ENCODE measurements around the gene CNTNAP2.

CNTNAP2 gene

GRCh38 chr7:146417176-146417575, 300.6 kb downstream of the CNTNAP2 start:
- DNase-seq (ENCODE audit: low read depth in 2 of 2) = no peak

DNA sequence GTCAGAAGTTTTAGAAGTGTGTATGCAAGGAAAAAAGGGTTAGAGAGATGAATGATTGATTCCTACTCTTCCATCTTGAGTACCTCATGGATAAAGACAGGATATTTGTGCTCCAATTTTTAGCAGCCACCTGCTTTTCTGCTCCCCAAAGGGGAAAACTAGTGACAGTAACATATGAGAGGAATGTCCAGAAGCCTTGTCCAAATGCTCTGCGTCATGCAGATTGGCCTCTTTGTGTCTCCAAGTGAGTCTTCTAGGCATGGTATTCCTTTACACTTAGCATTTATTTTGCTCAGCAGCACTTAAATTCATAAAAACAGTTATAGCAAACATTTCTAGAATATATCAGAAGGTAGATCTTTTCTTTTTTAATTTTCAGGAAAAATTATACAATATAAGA, 306.8 kb downstream of the CNTNAP2 start:
- DNase-seq (ENCODE audit: low read depth in 2 of 2) = no peak

DNA sequence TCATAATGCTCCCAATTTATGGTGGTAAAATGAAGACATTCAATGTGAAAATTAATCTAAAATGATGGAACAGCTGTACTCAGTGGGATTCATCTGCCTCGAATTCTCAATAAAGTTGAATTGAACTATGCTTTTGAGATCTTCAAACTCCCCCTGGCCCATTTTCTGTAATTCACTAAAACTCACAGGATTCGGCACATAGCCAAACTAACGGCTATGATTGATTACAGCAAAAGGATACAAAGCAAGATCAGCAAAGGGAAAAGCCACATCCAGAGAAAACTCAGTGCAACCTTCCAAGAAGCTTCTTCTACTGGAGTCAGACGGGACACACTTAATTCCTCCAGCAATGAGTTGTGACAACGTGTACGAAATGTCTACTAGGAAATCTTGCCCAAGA, 307.5 kb downstream of the CNTNAP2 start:
- no peak for DNase-seq (ENCODE audit: low read depth in 2 of 2)

- no peak for DNase-seq (ENCODE audit: low read depth in 2 of 2)
These were observed 316.9 kb downstream of the CNTNAP2 start for GRCh38 chr7:146433501-146433900.

- no peak for DNase-seq (ENCODE audit: low read depth in 2 of 2)
These were observed 326.5 kb downstream of the CNTNAP2 start for GRCh38 chr7:146443102-146443501.

- no peak for DNase-seq (ENCODE audit: low read depth in 2 of 2)
These were observed 333.0 kb downstream of the CNTNAP2 start for GRCh38 chr7:146449625-146450024.

DNA sequence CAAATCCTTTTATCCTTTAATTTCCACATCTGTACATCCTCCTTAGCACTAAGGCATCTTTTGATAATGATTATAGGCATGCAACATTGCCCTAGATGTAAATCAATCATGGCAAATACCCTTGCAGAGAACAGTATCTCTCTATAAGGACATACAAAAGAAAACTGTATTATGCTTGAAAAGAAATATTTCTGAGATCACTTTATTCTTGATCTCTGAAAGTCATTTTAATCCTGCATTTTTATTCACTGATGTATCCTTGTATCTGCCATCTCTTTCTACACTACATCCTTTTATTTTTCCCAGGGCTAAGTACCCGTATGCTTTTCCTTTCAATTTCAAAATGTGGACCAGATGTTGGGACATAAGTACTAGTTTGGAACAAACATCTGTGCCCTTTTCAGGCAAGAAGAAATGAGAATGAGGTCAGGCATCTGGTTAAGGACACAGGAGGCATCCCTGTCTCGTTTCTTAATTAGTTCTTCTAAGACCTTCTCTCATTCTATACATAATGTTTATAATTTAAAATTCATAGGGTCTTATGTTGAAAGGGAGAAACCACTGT, 338.6 kb downstream of the CNTNAP2 start:
- no peak for DNase-seq (ENCODE audit: low read depth in 2 of 2)

DNA sequence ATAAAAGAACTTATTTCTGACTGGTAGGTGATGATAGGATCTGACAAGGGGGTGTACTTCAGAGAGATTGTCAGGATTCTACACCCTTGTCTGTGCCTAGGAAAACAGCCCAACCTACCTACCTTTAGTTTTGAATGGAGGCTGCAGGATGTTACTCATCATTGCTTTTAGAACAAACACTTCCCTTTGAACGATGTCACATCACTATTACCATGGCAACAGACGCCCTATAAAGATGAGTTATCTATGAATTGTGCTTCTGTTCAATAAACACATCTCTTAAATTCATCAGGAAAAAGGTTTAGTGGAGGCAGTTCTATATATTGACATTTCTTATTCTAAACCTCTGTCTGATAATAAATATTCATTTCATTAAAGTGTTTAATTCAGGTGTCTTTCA, 362.4 kb downstream of the CNTNAP2 start:
- DNase-seq (ENCODE audit: low read depth in 2 of 2) = no peak

- no peak for DNase-seq (ENCODE audit: low read depth in 2 of 2)
These were observed 369.9 kb downstream of the CNTNAP2 start for GRCh38 chr7:146486519-146486918.

GRCh38 chr7:146492017-146492416, 375.4 kb downstream of the CNTNAP2 start:
- no peak for DNase-seq (ENCODE audit: low read depth in 2 of 2)

DNA sequence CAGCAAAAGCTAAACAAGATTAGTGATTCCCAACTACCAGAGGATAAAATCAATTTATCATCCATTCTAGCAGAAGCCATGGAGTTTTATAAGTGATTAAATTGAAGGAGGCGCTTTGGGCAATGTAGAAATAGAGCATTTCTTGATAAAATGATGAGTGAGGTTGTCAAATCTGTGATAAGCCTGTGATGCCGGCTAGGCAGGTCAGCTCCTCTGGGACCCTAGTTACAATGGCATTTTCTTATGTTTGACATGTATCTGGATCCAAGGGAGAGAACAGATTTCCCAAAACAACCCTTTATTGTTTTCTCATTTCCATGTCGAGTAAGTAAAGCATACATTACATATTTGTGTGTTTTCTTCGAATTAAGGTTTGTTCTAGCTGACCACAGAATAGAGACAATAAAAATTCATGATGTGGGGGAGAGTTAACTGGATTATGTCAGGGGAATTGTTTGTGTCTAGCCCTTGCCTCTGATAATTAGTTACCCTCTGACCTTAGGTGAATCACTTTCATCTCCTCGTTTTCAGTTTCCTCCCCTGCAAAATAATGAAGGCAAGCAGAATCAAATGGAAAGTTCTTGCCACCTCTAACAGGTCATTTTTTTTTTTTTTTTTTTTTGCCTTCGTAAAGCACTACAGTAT, 378.5 kb downstream of the CNTNAP2 start:
- DNase-seq (ENCODE audit: low read depth in 2 of 2) = no peak

DNA sequence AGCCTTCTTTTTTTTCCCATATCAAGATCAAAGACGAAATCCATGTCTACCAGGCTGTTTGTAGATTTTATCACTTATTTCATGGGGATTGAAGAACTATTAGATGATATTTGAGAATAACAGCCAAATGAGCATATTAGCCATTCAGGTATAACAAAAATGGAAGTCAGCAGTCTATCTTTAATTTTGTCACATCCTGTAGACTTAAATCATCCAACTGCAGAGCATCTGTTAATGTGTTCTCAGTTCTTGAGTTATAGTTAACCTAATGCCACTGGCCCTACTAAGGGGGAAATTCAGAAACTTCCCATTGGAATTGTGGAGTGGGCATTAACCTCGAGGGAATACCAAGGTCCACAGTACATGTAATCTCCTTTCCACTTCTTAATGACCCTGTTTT, 380.1 kb downstream of the CNTNAP2 start:
- DNase-seq (ENCODE audit: low read depth in 2 of 2) = no peak

DNA sequence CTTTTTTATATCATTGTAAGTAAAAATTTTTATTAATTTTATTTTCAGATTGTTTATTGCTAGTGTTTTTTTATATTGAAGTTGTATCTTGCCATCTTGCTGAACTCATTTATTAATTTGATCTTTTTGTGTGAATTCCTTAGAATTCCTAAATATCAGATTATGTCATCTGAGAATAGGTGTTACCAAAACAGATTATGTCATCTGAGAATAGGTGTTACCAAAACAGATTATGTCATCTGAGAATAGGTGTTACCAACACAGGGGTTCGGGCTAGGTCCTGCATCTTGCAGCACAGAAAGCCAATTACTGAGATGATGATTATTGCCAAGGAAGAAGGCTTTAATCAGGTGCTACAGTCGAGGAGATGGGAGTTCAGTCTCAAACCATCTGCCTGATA, 383.4 kb downstream of the CNTNAP2 start:
- DNase-seq (ENCODE audit: low read depth in 2 of 2) = no peak

- DNase-seq (ENCODE audit: low read depth in 2 of 2) = no peak
These were observed 387.2 kb downstream of the CNTNAP2 start for GRCh38 chr7:146503844-146504243.

- DNase-seq (ENCODE audit: low read depth in 2 of 2) = no peak
These were observed 393.6 kb downstream of the CNTNAP2 start for GRCh38 chr7:146510088-146510680.

DNA sequence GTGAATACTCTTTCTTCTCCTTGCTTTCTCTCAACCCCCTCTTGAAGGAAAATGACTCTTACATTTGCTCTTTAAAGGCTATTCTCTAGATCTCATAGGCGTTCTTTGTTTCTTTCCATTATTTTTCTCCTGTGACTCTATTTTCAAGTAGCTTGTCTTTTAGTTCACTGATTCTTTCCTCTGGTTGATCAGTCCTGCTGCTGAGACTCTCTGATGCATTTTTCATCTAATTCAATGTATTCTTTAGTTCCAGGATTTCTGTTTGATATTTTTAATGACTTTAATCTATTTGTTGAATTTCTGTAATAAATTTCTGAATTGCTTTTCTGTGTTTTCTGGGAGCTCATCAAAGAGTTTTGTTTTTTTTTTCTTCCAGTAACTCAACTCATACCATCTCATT, 397.7 kb downstream of the CNTNAP2 start:
- DNase-seq (ENCODE audit: low read depth in 2 of 2) = no peak

GRCh38 chr7:146528581-146528980, 412.0 kb downstream of the CNTNAP2 start:
- no peak for DNase-seq (ENCODE audit: low read depth in 2 of 2)

- no peak for DNase-seq (ENCODE audit: low read depth in 2 of 2)
These were observed 423.2 kb downstream of the CNTNAP2 start for GRCh38 chr7:146539836-146540235.

DNA sequence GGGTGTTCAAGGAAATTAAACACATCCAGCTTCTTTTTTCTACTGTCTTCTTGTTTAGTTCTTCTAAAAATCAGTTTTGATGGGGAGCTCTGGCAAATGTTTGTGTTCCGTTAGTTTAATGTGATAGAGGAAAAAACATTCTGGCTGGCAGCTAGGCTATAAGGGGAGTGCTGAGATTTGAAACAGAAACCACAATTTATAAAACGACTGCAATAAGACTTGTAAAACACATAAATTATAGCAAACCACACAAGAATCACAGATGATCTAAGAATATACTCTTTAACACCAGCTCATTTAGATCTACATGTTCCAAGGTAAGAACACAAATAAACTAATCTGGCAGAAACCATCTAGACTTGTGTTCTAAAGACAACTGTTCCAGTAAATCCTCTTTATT, 425.5 kb downstream of the CNTNAP2 start:
- DNase-seq (ENCODE audit: low read depth in 2 of 2) = no peak

GRCh38 chr7:146544748-146545147, 428.1 kb downstream of the CNTNAP2 start:
- no peak for DNase-seq (ENCODE audit: low read depth in 2 of 2)

DNA sequence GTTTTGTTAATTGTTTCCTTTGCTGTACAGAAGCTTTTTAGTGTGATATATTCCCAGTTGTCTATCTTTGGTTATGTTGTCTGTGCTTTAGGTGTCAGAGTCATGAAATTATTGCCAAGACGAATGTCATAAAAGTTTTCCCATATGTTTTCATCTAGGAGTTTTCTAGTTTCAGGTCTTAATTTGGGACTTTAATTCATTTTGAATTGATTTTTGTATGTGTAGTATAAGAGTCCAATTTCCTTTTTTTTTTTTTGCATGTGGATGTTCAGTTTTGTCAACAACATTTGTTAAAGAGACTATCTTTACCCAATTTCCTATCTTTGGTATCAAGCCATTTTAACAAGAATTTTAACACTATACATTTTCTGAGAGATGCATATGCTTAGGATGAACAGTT, 432.2 kb downstream of the CNTNAP2 start:
- DNase-seq (ENCODE audit: low read depth in 2 of 2) = no peak

DNA sequence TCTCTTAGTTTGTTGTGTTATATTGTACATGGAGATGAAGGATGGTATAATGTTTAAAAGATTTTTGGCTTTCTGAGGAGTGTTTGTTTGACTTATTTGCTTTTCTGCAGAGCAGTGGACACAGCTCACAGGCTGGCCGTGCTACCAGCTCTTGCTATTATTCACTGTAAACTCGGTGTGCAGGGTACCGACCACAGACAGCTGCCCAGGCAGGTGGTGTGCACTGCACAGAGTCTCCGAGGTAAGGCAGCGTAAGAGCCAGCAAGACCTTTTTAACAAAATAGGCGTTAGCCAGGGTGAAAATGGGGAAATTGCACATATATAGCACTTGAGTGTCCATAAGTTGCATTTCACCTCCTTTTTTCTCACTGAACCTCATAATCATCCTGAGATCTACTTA, 438.0 kb downstream of the CNTNAP2 start:
- DNase-seq (ENCODE audit: low read depth in 2 of 2) = no peak

- DNase-seq (ENCODE audit: low read depth in 2 of 2) = no peak
These were observed 441.4 kb downstream of the CNTNAP2 start for GRCh38 chr7:146557971-146558469.
